Right atrium auricular region (tissue), 2 donors: ENCODE measurements around the gene IDE. TPM values are rescaled to one million over a fixed set of nuclear protein-coding genes. Genes with fewer than 3 reads are reported as not detected.

Source experiments
- DNase-seq: peaks from one replicate; pipeline ENCODE4 v3.0.0-alpha.2; 2019; ENCODE audit warnings: low spot score
- H3K27ac ChIP-seq, 2 donors: fragments of 200-600 bp; sonication (generic); 1 replicate in 1 of 2; 2 replicates in 1 of 2; pipeline ENCODE4 v1.5.1; 2016 to 2019
- H3K27me3 ChIP-seq, 2 donors: fragments of 200-600 bp; sonication (generic); one replicate each; pipeline versions ENCODE4 v1.5.1 to v1.6.0; 2017 to 2019
- H3K36me3 ChIP-seq: fragments of 200-600 bp; sonication (generic); one replicate; pipeline ENCODE4 v1.5.1; 2016
- H3K4me1 ChIP-seq, 2 donors: fragments of 200-600 bp; sonication (generic); one replicate each; pipeline versions ENCODE4 v1.5.1 to v1.6.0; 2017 to 2019
- H3K4me3 ChIP-seq, 2 donors: fragments of 200-600 bp; sonication (generic); 1 replicate in 1 of 2; 2 replicates in 1 of 2; pipeline ENCODE4 v1.5.1; 2017 to 2019; ENCODE audit warnings: mild to moderate bottlenecking in 1 of 2, moderate library complexity in 1 of 2
- H3K9me3 ChIP-seq, 2 donors: fragments of 200-600 bp; sonication (generic); one replicate each; pipeline ENCODE4 v1.5.1; 2019
- total RNA-seq, 2 donors: library from RNA; depleted of rRNA; stranded (reverse); fragments of >200 nt; gene quantifications; one replicate each; pipeline ENCODE4 v1.1.0, GENCODE V29; 2016
- TF ChIP-seq, protein P1 (sequence below), 2 donors: fragments of 200-600 bp; sonication (generic); IDR thresholded peaks; one replicate each; pipeline ENCODE4 v1.5.1; 2019; ENCODE audit warnings: antibody characterized with exemption in 2 of 2

IDE gene
- total RNA-seq, 2 donors from 2014 or later = 20.3 to 36.0 TPM

DNA sequence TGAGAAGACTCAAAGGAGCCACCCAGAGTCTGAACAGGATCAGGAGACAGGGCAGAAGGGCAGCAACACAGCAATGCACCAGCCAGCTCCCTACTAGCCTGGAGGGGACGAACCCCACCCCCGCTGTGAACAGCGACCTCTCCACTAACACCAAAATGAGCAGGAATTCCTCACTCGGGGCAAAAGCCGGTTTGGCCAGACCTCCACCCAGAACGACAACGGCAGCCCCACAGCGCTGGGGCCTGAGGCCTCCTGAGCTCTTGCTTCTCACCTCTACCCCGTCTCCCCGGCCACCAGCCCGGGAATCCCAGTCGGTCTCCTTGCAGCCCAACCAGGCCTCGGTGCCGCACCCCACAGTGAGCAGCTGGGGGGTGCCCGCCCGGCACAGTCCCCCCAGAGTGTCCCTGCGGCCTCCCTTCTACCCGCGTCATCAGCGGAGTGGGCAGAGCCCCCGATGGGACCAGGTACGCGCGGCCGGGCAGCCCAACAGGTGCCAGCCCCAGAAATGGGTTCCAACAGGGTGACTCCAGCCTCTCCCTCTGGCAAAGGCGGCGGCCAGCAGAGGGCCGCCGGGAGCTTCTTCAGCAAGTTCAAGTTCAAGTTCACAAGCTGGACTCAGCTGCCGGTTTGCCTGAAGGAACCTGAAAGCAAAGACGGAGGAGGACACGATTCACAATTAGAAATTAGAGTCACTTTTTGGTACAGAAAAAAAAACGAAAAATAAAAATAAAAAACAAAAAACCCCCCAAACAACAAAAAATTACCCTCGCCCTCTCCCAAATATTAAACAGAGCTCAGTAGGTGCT is 153.9 kb downstream of the IDE start:
- H3K36me3 ChIP-seq = no peaks in the 10 kb centered on the region
- TF ChIP-seq, protein P1, sequence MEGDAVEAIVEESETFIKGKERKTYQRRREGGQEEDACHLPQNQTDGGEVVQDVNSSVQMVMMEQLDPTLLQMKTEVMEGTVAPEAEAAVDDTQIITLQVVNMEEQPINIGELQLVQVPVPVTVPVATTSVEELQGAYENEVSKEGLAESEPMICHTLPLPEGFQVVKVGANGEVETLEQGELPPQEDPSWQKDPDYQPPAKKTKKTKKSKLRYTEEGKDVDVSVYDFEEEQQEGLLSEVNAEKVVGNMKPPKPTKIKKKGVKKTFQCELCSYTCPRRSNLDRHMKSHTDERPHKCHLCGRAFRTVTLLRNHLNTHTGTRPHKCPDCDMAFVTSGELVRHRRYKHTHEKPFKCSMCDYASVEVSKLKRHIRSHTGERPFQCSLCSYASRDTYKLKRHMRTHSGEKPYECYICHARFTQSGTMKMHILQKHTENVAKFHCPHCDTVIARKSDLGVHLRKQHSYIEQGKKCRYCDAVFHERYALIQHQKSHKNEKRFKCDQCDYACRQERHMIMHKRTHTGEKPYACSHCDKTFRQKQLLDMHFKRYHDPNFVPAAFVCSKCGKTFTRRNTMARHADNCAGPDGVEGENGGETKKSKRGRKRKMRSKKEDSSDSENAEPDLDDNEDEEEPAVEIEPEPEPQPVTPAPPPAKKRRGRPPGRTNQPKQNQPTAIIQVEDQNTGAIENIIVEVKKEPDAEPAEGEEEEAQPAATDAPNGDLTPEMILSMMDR (IDR thresholded peaks at IDR 0.05) = peak; percentile 35 to 61
- no peaks in the 10 kb centered on the region for H3K4me1 ChIP-seq
- H3K27ac ChIP-seq = no peak overlapping the region
- DNase-seq = peak; percentile 70
- H3K9me3 ChIP-seq = peaks cover 0 to 7% of the 10 kb centered on the region in 2 donors
- no peaks in the 10 kb centered on the region for H3K27me3 ChIP-seq
- peak overlapping the region; percentile 20 to 43 for H3K4me3 ChIP-seq

DNA sequence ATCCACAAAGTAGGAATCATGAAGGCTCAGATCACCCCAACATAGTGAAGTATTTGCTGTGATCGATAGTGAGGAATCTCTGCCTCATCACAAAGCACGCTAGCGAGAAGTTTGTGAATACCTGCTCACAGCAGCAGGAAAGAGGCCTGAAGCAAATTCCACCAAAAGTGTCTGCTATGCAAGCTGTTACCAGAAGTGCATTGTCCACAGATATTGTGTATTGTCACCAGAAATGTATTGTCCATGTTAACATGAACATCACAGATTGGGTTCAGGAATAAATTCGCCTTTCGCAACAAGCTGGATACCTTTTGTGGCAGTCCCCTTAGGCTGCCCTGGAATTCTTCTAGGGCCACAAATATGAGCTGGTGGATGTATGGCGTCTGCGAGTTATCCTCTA is 155.0 kb downstream of the IDE start:
- Histone ChIP-seq H3K4me1 (no peaks in the 10 kb centered on the region), H3K9me3 (peaks cover 0 to 7% of the 10 kb centered on the region in 2 donors), H3K27ac (no peak overlapping the region), H3K4me3 (no peak overlapping the region), H3K36me3 (no peaks in the 10 kb centered on the region), H3K27me3 (no peaks in the 10 kb centered on the region)
- DNase-seq = no peak
- TF ChIP-seq, protein P1 (IDR thresholded peaks at IDR 0.05) = no peak

DNA sequence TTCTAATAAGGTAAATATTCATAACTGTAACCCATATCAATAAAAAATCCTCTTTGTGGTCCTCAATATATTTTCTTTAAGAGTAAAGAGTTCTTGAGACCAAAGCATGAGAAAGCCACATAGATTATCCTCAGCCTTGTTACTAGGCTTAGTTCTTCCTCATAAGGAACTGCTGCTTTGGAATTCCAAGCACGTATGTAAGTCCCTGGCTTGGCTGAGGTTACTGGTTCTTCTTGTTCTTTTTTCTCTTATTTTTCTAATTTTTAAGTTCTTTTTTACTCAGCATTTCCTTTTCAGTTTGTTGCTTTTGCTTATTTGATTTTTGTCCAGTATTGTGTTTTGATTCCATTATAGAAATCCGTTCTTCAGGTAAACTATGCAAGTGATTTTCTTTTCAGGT is 155.7 kb downstream of the IDE start:
- H3K4me3 ChIP-seq = no peak overlapping the region
- no peaks in the 10 kb centered on the region for H3K4me1 ChIP-seq
- DNase-seq = no peak
- H3K27ac ChIP-seq = no peak overlapping the region
- no peaks in the 10 kb centered on the region for H3K27me3 ChIP-seq
- TF ChIP-seq, protein P1 (IDR thresholded peaks at IDR 0.05) = no peak
- peaks cover 0 to 7% of the 10 kb centered on the region in 2 donors for H3K9me3 ChIP-seq
- H3K36me3 ChIP-seq = no peaks in the 10 kb centered on the region

DNA sequence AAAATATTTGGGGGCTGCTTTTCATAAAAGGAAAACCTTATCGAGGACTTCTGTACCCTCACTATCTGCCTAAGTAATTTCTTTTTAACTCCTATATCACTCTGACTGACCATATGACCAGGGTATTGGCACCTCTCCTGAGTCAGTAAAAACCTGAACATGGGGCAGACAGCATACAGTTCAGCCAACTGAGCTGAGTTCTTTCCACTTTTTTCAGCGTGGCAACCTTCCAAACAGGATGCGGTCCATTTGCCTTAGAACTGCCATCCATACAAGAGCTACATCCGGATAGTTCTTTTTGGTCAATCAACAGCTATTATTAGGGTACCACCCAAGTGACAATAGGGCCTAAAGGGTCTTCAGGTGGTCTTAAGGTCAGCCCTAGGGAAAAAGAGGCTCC is 160.4 kb downstream of the IDE start:
- TF ChIP-seq, protein P1 (IDR thresholded peaks at IDR 0.05) = no peak
- DNase-seq = no peak
- H3K4me1 ChIP-seq = no peaks in the 10 kb centered on the region

DNA sequence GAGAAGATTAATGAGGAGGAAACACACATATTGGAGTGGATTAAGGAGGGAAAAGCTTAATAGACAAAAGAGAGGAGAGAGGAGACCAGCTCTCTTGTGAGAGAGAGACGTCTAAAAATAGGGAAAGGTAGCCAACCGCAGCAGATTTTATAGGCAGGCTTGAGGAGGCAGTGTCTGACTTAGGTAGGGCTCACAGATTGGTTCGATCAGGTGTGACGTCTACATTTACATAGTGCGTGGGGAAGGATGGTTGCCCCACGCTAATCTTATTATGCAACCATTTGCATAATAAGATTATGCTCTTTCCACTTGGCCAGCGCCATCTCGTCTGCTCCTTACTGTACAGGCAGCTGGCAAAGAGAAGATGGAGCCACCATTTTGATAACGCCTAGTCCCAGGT is 160.9 kb downstream of the IDE start:
- Histone ChIP-seq H3K27me3 (no peaks in the 10 kb centered on the region), H3K4me3 (no peak overlapping the region), H3K9me3 (peaks cover 0 to 7% of the 10 kb centered on the region in 2 donors), H3K36me3 (no peaks in the 10 kb centered on the region), H3K27ac (no peak overlapping the region), H3K4me1 (no peaks in the 10 kb centered on the region)
- TF ChIP-seq, protein P1 (IDR thresholded peaks at IDR 0.05) = no peak
- no peak for DNase-seq

More for the DNA sequence above, 160.4 kb downstream of the IDE start:
- Histone ChIP-seq H3K27ac (no peak overlapping the region), H3K4me3 (no peak overlapping the region), H3K9me3 (peaks cover 0 to 7% of the 10 kb centered on the region in 2 donors), H3K27me3 (no peaks in the 10 kb centered on the region), H3K36me3 (no peaks in the 10 kb centered on the region)
